Common myeloid progenitor, CD34-positive (primary cell): ENCODE results near the gene IP6K3.

Experiments
- CTCF ChIA-PET: fragments of 350-600 bp; sonication (Branson Sonifier 250); formaldehyde crosslinking; loops from one replicate; lab custom pipeline; 2021; ENCODE audit warnings: antibody characterized with exemption; lab: Charles Lee
- POLR2A ChIA-PET: fragments of 350-600 bp; sonication (Branson Sonifier 250); formaldehyde crosslinking; loops from one replicate; lab custom pipeline; 2021; ENCODE audit warnings: antibody characterized with exemption; lab: Charles Lee
- DNase-seq, 3 donors: peaks; one replicate each; pipeline versions ENCODE4 v3.0.0 to v3.0.0-alpha.2; 2013
- H3K27ac ChIP-seq, 2 experiments: 1 replicate in 1 of 2; 2 replicates in 1 of 2; pipeline ENCODE4 v1.7.0; 2013; ENCODE audit warnings: inconsistent platforms in 2 of 2, low read length in 2 of 2, mild to moderate bottlenecking in 2 of 2, low read depth in 1 of 2, moderate library complexity in 1 of 2; ENCODE audit not compliant: severe bottlenecking in 2 of 2, insufficient read depth in 1 of 2, poor library complexity in 1 of 2
- H3K27me3 ChIP-seq, 5 experiments: replicated peaks in 2 of 5; 1 replicate in 3 of 5; 2 replicates in 2 of 5; pipeline versions ENCODE4 v1.6.1 to v1.7.0; 2013; ENCODE audit warnings: low read length in 4 of 5, mild to moderate bottlenecking in 2 of 5, moderate library complexity in 2 of 5, inconsistent platforms in 1 of 5; ENCODE audit not compliant: insufficient read depth in 5 of 5, control insufficient read depth in 4 of 5
- H3K36me3 ChIP-seq, 4 experiments: 1 replicate in 2 of 4; 2 replicates in 2 of 4; pipeline versions ENCODE4 v1.6.1 to v1.7.0; 2013; ENCODE audit warnings: low read length in 3 of 4, control low read depth in 1 of 4, mild to moderate bottlenecking in 1 of 4; ENCODE audit not compliant: control insufficient read depth in 4 of 4, insufficient read depth in 4 of 4
- H3K4me1 ChIP-seq, 4 experiments: 1 replicate in 3 of 4; 2 replicates in 1 of 4; pipeline versions ENCODE4 v1.6.1 to v1.7.1; 2013; ENCODE audit warnings: low read length in 3 of 4, mild to moderate bottlenecking in 3 of 4, control low read depth in 1 of 4, inconsistent platforms in 1 of 4, moderate library complexity in 1 of 4; ENCODE audit not compliant: control insufficient read depth in 4 of 4, insufficient read depth in 4 of 4; ENCODE audit errors: control extremely low read depth in 1 of 4
- H3K4me3 ChIP-seq, 7 experiments: 1 replicate in 4 of 7; 2 replicates in 3 of 7; pipeline versions ENCODE4 v1.5.1 to v1.7.0; 2013; ENCODE audit warnings: mild to moderate bottlenecking in 7 of 7, low read length in 6 of 7, moderate library complexity in 6 of 7, inconsistent platforms in 2 of 7, low read depth in 2 of 7, control low read depth in 1 of 7; ENCODE audit not compliant: insufficient read depth in 4 of 7, control insufficient read depth in 1 of 7; ENCODE audit errors: extremely low read depth in 1 of 7
- H3K9me3 ChIP-seq, 5 experiments: 1 replicate in 4 of 5; 2 replicates in 1 of 5; pipeline versions ENCODE4 v1.6.1 to v1.7.1; 2013; ENCODE audit warnings: low read length in 4 of 5, mild to moderate bottlenecking in 2 of 5, inconsistent platforms in 1 of 5, low read depth in 1 of 5, moderate library complexity in 1 of 5; ENCODE audit not compliant: control insufficient read depth in 4 of 5, insufficient read depth in 2 of 5; ENCODE audit errors: control extremely low read depth in 1 of 5
- WGBS: methylation state at CpG from one replicate; pipeline ENCODE4 v1.1.5; 2013; ENCODE audit not compliant: insufficient coverage; 5-methylcytosine and 5-hydroxymethylcytosine counted together

The IP6K3 gene

DNA sequence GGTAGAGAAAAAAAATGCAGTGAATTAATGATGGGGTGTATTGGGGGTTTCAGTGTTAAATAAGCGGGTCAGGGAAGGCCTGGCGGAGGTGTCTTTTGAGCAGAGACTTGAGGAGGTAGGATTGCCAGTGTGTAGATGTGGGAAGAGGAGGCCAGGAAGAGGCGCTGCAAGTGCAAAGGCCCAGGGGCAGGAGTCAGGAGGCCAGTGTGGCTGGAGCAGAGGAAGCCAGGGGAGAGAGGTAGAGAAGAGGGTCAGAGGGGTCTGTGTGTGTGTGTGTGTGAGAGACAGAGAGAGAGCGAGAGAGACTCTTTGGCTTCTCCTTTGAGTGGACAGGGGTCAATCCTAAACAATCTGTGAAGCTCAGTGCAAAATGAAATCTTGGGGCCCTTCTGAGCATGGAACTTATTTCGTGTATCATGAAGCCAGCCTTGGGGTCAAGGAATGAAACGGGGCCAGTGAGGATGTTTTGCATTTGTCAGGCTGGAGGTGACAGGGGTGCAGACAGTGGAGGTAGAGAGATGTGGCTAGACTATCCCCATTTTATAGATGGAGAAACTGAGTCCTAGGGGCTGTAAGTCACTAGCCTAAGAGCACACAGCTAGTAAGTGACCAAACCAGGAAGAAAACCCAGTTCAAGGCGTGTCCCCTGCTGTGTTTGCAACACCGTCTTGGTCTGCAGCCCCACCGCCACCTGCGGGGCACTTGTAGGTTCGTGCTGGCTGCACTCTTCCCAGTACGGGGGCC lies 9.7 kb upstream of the IP6K3 start:
- H3K36me3 ChIP-seq = no peaks in the 10 kb centered on the region
- no peak overlapping the region for H3K4me3 ChIP-seq
- H3K27ac ChIP-seq = no peak overlapping the region
- WGBS = 93% methylated on average over 12 of the region's 12 CpGs
- no peaks in the 10 kb centered on the region for H3K9me3 ChIP-seq
- H3K4me1 ChIP-seq = peaks cover 0 to 12% (median 10%) of the 10 kb centered on the region in 4 experiments
- no peaks in the 10 kb centered on the region for H3K27me3 ChIP-seq
- DNase-seq = no peak
- ChIA-PET CTCF (interaction anchor here (1.1 to 2.1 kb wide), 2 partner anchors 11 to 34 kb away, joined by 3 to 9 read pairs; no protein-coding TSS in a partner anchor), POLR2A (no interaction called here)

DNA sequence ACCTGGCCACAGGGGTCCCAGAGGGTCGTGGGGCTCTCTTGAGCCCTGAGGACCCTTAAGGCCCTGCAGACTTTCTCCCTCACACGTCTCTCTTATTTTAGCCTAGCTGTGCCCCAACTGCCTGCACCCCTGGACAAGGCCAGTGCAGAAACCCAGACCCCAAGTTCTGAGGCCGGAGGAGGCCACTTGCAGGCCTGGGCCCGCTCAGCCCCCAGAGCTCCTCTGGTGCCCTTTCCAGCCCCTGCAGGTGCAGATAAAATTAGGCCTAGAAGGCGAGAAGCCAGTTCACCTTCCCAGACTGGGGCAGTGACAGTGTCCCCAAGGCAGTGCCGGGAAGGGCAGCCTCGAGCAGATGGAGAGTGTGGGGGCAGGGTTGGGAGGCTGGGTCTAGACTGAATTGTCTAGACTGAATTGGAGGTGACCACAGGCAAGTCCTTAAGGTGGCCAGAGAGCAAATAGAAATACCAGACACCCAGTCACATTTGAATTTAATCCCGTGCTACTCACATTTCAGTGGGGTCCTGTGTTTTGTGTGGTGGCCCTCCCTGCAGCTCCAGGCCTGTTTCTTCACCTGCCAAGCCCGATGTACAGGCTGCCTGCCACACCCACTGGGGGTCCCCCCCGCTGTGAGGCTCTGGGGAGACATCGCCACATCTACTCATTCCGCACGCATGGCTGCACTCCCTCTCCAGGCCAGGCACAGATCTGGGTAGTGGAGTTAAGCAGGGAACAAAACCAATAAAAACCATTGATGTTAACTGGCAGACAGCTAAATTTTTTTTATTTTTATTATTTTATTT lies 8.6 kb upstream of the IP6K3 start:
- Histone ChIP-seq H3K4me3 (no peak overlapping the region), H3K27me3 (no peaks in the 10 kb centered on the region), H3K36me3 (no peaks in the 10 kb centered on the region), H3K27ac (no peak overlapping the region), H3K9me3 (no peaks in the 10 kb centered on the region), H3K4me1 (peaks cover 0 to 3% (median 1%) of the 10 kb centered on the region in 4 experiments)
- ChIA-PET CTCF (interaction anchor here (1.1 to 2.1 kb wide), 4 partner anchors 10 to 33 kb away, joined by 3 to 9 read pairs (median 6); no protein-coding TSS in a partner anchor), POLR2A (no interaction called here)
- 97% methylated on average over 11 of the region's 13 CpGs for WGBS
- DNase-seq = no peak

DNA sequence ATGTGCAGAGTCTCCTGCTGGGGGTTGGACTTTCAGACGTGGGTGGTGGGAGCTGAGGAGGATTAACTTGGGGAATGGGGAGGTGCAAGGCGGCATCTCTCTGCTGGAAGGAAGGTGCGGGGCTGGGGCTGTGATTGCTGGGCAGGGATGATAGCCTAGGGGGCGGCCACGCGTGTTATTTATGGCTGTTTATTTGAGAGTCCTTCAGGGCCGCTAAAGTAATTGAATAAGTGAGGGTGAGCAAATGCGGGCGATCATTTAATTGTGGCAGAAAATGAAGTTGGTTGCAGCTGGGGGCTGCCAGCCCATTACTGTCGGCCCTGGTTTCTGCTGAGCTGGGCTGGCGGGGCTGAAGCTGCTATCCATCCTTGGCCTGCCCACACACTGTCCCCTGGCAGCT lies 7.5 kb upstream of the IP6K3 start:
- CTCF ChIA-PET = interaction anchor here (1.8 to 2.1 kb wide), 3 partner anchors 8 to 11 kb away, joined by 4 to 9 read pairs (median 5); no protein-coding TSS in a partner anchor
- H3K36me3 ChIP-seq = no peaks in the 10 kb centered on the region
- DNase-seq = no peak
- 95% methylated on average over 11 of the region's 11 CpGs for whole genome bisulfite sequencing
- no peak overlapping the region for H3K27ac ChIP-seq
- H3K27me3 ChIP-seq = no peaks in the 10 kb centered on the region
- POLR2A ChIA-PET = no interaction called here
- H3K9me3 ChIP-seq = no peaks in the 10 kb centered on the region
- H3K4me1 ChIP-seq = no peaks in the 10 kb centered on the region
- H3K4me3 ChIP-seq = no peak overlapping the region

DNA sequence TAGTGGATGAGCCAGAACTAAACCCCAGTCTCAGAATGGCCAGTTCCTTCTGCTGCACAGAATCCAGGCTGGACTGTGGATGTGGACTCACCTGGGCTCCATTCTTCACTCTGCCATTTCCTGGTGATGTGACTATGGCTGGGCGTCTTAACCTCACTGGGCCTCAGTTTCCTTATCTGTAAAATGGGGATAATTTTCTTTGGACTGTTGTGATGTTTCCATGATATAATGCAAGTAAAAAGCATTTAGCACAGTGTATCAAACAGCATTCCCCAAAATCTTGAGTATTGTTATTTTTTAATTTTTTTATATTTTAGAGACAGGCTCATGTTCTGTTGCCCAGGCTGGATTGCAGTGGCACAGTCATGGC lies 5.9 kb upstream of the IP6K3 start:
- Histone ChIP-seq H3K27ac (no peak overlapping the region), H3K9me3 (no peaks in the 10 kb centered on the region), H3K27me3 (peaks cover 0 to 1% (median 0%) of the 10 kb centered on the region in 5 experiments), H3K36me3 (no peaks in the 10 kb centered on the region), H3K4me1 (no peaks in the 10 kb centered on the region), H3K4me3 (no peak overlapping the region)
- no CpG with 5 or more reads among the region's 1 CpG for WGBS
- ChIA-PET POLR2A (no interaction called here), CTCF (interaction anchor here (0.8 to 2.1 kb wide), 3 partner anchors 9 to 15 kb away, joined by 3 to 5 read pairs (median 4); no protein-coding TSS in a partner anchor)
- no peak for DNase-seq

DNA sequence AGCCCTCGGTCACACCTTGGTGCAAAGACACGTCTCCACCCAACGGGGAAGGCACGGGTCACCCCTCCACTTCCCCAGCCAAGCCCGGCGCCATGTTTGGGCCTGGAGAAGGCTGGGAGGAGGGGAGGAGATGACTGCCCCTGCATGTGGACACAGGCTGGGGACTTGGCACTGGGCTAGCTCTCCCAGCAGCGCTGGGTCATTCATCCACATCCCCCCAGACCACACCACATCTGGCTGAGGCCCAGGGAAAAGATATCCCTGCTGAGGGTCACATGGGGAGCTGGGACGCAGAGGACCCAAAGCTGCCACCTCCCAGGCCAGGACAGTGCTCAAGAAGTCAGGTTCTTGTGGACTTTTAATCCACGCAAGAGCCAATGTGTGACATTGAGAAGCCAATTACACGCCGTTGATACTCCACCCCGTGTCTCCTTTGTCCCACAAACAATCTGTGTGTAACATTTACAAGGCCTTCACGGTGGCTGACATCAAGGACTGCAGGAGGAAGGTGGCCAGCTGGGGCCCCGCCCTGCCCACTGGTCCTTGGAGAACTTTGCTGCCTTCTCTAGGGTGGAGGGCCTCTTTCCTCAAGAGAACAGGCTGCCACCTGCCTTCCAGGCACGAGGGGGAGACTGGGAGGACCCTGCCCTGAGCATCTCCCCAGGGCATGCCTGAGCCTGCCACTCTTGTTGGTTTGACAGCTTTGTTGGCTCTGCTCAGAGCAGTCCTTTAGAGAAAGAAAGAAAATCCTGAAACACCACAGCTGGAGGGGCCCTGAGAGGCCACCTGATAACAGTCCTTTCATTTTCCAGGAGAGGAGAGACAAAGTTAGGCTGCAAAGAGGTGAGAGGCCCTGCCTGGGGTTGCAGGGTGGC lies 5.3 kb upstream of the IP6K3 start:
- POLR2A ChIA-PET = no interaction called here

DNA sequence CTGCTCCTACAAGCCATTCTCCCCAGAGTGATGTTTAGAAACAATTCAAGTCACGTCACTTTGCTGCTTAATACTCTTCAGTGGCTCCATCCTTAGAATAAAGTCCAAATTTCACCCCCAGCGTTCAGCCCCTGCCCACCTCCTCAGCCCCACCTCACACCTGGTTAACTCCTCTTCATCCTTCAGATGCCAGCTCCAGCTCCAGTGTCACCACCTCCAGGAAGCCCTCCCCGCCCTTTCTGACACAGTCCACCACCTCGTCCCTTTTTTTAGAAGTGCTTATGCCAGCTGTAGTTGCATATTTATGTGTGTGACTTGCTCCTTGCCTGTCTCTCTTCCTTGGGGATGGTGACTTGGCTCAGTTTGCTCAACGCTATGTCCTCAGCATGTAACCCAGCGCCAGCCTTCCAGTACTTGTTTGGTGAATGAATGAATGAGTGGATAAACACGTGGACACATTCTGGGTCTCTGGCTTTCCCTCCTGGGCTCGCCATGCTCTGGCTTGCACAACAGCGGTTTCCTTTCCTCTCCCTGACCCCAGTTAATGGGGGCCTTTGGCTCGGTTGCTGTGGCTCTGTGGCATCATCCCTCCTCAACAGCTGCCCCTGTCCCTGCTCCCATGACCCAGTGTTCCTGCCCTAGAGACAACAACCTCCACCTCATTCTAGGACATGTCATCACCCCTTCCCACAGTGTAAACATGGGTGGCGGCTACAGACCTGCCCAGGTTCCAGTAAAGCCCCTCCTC lies 3.7 kb upstream of the IP6K3 start:
- Histone ChIP-seq H3K9me3 (no peaks in the 10 kb centered on the region), H3K4me3 (no peak overlapping the region), H3K27me3 (peaks cover 0 to 1% (median 0%) of the 10 kb centered on the region in 5 experiments), H3K4me1 (peaks cover 0 to 5% (median 0%) of the 10 kb centered on the region in 4 experiments), H3K36me3 (no peaks in the 10 kb centered on the region), H3K27ac (no peak overlapping the region)
- DNase-seq = no peak
- 92% methylated on average over 6 of the region's 11 CpGs for WGBS
- CTCF ChIA-PET = interaction anchor here (0.8 to 1.8 kb wide), 5 partner anchors 11 to 405 kb away, joined by 3 to 9 read pairs (median 5); no protein-coding TSS in a partner anchor
- POLR2A ChIA-PET = interaction anchor here (0.6 to 0.7 kb wide), 3 partner anchors 23 to 188 kb away, joined by 3 to 6 read pairs (median 4); no protein-coding TSS in a partner anchor

More for the DNA sequence above, 5.3 kb upstream of the IP6K3 start:
- WGBS = 93% methylated on average over 11 of the region's 15 CpGs
- Histone ChIP-seq H3K36me3 (no peaks in the 10 kb centered on the region), H3K4me1 (no peaks in the 10 kb centered on the region), H3K27ac (no peak overlapping the region), H3K4me3 (no peak overlapping the region), H3K9me3 (no peaks in the 10 kb centered on the region), H3K27me3 (peaks cover 0 to 1% (median 0%) of the 10 kb centered on the region in 5 experiments)
- CTCF ChIA-PET = interaction anchor here (0.8 to 1.8 kb wide), 4 partner anchors 8 to 19 kb away, joined by 3 to 9 read pairs (median 5); no protein-coding TSS in a partner anchor
- no peak for DNase-seq
